ENCODE results near the gene FAM168B. TPM values are rescaled to one million over a fixed set of nuclear protein-coding genes. Genes with fewer than 3 reads are reported as not detected.

Gene FAM168B
- total and polyA plus RNA-seq, 10 of the 15 experiments (the other 5 are each of a cell fraction or from before 2014, with no cell fraction given): 3.5 to 77.3 (median 45.9) TPM

GRCh38 chr2:131115752-131116151 is 22.5 kb upstream of the FAM168B start:
- H3K9me3 ChIP-seq (replicated peaks; ENCODE audit: control insufficient read depth, insufficient read depth, low read length): peaks cover 21% of the 10 kb centered on the region
- no peak overlapping the region for H3K9ac ChIP-seq (ENCODE audit: control insufficient read depth, insufficient read depth, low read length)
- intact Hi-C loops (cut with micrococcal nuclease; ENCODE audit: unreplicated experiment): no loop called here
- H2AFZ ChIP-seq (ENCODE audit: control insufficient read depth, low read depth, low read length): no peak overlapping the region
- in situ Hi-C loops (cut with MboI): no loop called here
- ChIA-PET SMC1A (ENCODE audit: uncharacterized antibody, unreplicated experiment) (interaction anchor here (0.7 to 0.9 kb wide), 3 partner anchors 9 to 18 kb away, joined by 3 to 5 read pairs (median 3); no protein-coding TSS in a partner anchor), POLR2A (no interaction called here), CTCF (no interaction called here), RAD21 (ENCODE audit: unreplicated experiment) (no interaction called here)
- H3K27me3 ChIP-seq (replicated peaks in 1 of 2; ENCODE audit: control insufficient read depth in 2 of 2, insufficient read depth in 2 of 2, low read length in 1 of 2): no peaks in the 10 kb centered on the region
- no peak overlapping the region for H3K4me2 ChIP-seq (ENCODE audit: control insufficient read depth, insufficient read depth)
- no TSS peak for BruUV-seq (replicated peaks)
- H3K27ac ChIP-seq (ENCODE audit: control insufficient read depth, insufficient read depth): no peak overlapping the region
- H3K4me3 ChIP-seq: no peak overlapping the region
- H3K4me1 ChIP-seq (ENCODE audit: control insufficient read depth, insufficient read depth, low read length): no peaks in the 10 kb centered on the region
- H4K20me1 ChIP-seq (ENCODE audit: control insufficient read depth, insufficient read depth): no peaks in the 10 kb centered on the region
- H3K36me3 ChIP-seq (ENCODE audit: control insufficient read depth in 2 of 2, insufficient read depth in 2 of 2, low read length in 1 of 2): peaks cover 2 to 4% of the 10 kb centered on the region in 2 experiments
- ATAC-seq (no peak), DNase-seq (ENCODE audit: low read depth, low spot score) (no peak), FAIRE-seq (no peak)
- peaks cover 58% of the 10 kb centered on the region for H3K79me2 ChIP-seq (ENCODE audit: control insufficient read depth, insufficient read depth, low read length)
- TF ChIP-seq SPI1 (IDR thresholded peaks at IDR 0.05; ENCODE audit: borderline replicate concordance, insufficient read depth, low read depth, low read length): no peak
- TF ChIP-seq ATF3 (IDR thresholded peaks at IDR 0.05; ENCODE audit: borderline replicate concordance, extremely low read depth, low read depth, low read length): no peak
- TF ChIP-seq WRNIP1 (IDR thresholded peaks at IDR 0.05; ENCODE audit: borderline replicate concordance, low read depth, low read length): no peak
- TF ChIP-seq, protein P1, sequence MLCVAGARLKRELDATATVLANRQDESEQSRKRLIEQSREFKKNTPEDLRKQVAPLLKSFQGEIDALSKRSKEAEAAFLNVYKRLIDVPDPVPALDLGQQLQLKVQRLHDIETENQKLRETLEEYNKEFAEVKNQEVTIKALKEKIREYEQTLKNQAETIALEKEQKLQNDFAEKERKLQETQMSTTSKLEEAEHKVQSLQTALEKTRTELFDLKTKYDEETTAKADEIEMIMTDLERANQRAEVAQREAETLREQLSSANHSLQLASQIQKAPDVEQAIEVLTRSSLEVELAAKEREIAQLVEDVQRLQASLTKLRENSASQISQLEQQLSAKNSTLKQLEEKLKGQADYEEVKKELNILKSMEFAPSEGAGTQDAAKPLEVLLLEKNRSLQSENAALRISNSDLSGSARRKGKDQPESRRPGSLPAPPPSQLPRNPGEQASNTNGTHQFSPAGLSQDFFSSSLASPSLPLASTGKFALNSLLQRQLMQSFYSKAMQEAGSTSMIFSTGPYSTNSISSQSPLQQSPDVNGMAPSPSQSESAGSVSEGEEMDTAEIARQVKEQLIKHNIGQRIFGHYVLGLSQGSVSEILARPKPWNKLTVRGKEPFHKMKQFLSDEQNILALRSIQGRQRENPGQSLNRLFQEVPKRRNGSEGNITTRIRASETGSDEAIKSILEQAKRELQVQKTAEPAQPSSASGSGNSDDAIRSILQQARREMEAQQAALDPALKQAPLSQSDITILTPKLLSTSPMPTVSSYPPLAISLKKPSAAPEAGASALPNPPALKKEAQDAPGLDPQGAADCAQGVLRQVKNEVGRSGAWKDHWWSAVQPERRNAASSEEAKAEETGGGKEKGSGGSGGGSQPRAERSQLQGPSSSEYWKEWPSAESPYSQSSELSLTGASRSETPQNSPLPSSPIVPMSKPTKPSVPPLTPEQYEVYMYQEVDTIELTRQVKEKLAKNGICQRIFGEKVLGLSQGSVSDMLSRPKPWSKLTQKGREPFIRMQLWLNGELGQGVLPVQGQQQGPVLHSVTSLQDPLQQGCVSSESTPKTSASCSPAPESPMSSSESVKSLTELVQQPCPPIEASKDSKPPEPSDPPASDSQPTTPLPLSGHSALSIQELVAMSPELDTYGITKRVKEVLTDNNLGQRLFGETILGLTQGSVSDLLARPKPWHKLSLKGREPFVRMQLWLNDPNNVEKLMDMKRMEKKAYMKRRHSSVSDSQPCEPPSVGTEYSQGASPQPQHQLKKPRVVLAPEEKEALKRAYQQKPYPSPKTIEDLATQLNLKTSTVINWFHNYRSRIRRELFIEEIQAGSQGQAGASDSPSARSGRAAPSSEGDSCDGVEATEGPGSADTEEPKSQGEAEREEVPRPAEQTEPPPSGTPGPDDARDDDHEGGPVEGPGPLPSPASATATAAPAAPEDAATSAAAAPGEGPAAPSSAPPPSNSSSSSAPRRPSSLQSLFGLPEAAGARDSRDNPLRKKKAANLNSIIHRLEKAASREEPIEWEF (IDR thresholded peaks at IDR 0.05; ENCODE audit: insufficient replicate concordance, low read depth, low read length): no peak
- TF ChIP-seq LARP7 (IDR thresholded peaks at IDR 0.05): no peak
- TF ChIP-seq, protein P2, sequence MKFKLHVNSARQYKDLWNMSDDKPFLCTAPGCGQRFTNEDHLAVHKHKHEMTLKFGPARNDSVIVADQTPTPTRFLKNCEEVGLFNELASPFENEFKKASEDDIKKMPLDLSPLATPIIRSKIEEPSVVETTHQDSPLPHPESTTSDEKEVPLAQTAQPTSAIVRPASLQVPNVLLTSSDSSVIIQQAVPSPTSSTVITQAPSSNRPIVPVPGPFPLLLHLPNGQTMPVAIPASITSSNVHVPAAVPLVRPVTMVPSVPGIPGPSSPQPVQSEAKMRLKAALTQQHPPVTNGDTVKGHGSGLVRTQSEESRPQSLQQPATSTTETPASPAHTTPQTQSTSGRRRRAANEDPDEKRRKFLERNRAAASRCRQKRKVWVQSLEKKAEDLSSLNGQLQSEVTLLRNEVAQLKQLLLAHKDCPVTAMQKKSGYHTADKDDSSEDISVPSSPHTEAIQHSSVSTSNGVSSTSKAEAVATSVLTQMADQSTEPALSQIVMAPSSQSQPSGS (IDR thresholded peaks at IDR 0.05; ENCODE audit: low read length): no peak
- TF ChIP-seq SMAD5 (IDR thresholded peaks at IDR 0.05; ENCODE audit: low read depth): no peak
- TF ChIP-seq E2F4 (IDR thresholded peaks at IDR 0.05; ENCODE audit: low read depth, low read length): no peak
- TF ChIP-seq PAX5 (IDR thresholded peaks at IDR 0.05; ENCODE audit: borderline replicate concordance, low read depth, low read length): no peak
- no peak for TF ChIP-seq MYB (IDR thresholded peaks at IDR 0.05; ENCODE audit: borderline replicate concordance, low read depth, low read length)
- TF ChIP-seq BCL3 (IDR thresholded peaks at IDR 0.05; ENCODE audit: borderline replicate concordance, insufficient read depth, low read depth, low read length, poor library complexity, severe bottlenecking): no peak
- TF ChIP-seq PAX8 (IDR thresholded peaks at IDR 0.05): no peak
- no peak for TF ChIP-seq RELB (IDR thresholded peaks at IDR 0.05; ENCODE audit: low read depth)
